A549 (cell line): ENCODE results near the gene POLD2. TPM values are rescaled to one million over a fixed set of nuclear protein-coding genes. Genes with fewer than 3 reads are reported as not detected.

Source experiments
- ATAC-seq, 2 experiments: fragments of 200-7000 bp in 1 of 2; fragments of >200 bp in 1 of 2; cut with Nextera tagmentation in 1 of 2; cut with Tn5 transposase in 1 of 2; 3 replicates each; pipeline versions ENCODE4 v1.8.0 to v1.9.1; 2018 to 2020; ENCODE audit warnings: mild to moderate bottlenecking in 1 of 2, moderate library complexity in 1 of 2
- CTCF ChIA-PET: fragments of 300-600 bp; sonication (Branson Sonifier 250); formaldehyde crosslinking; extraction: SDS; loops from one replicate; lab custom pipeline; 2021; ENCODE audit warnings: antibody characterized with exemption, inconsistent platforms; lab: Yijun Ruan, JAX
- POLR2A ChIA-PET: fragments of 350-600 bp; formaldehyde crosslinking; extraction: SDS; loops from one replicate; lab custom pipeline; 2021; ENCODE audit warnings: antibody characterized with exemption, inconsistent platforms; lab: Yijun Ruan, JAX
- DNase-seq, 2 experiments: peaks; one replicate each; pipeline versions ENCODE4 v3.0.0 to v3.0.0-alpha.2; 2011 to 2016; ENCODE audit warnings: low read depth in 1 of 2, low spot score in 1 of 2
- FAIRE-seq: peaks from 2 replicates; lab custom pipeline; 2011; peaks lifted over from hg19 to GRCh38; lab: Jason Lieb, UNC
- H3K27ac ChIP-seq, 2 experiments: fragments of >200 bp; sonication (Bioruptor Twin); formaldehyde crosslinking; 3 replicates each; pipeline ENCODE4 v1.5.1; 2016 to 2017
- H3K4me1 ChIP-seq: fragments of >200 bp; sonication (Bioruptor Twin); formaldehyde crosslinking; 3 replicates; pipeline ENCODE4 v1.6.1; 2016
- H3K4me2 ChIP-seq: fragments of >200 bp; sonication (Bioruptor Twin); formaldehyde crosslinking; 3 replicates; pipeline ENCODE4 v1.6.1; 2016
- H3K4me3 ChIP-seq: fragments of >200 bp; sonication (Bioruptor Twin); formaldehyde crosslinking; 3 replicates; pipeline ENCODE4 v1.5.1; 2016
- H3K9me3 ChIP-seq: fragments of >200 bp; sonication (Bioruptor Twin); formaldehyde crosslinking; 3 replicates; pipeline ENCODE4 v1.6.1; 2016
- BHLHE40 ChIP-seq: IDR thresholded peaks from 2 replicates; pipeline ENCODE4 v1.6.1; 2012; ENCODE audit warnings: low read depth, low read length, inconsistent platforms
- CEBPB ChIP-seq, 2 experiments: fragments of >200 bp in 1 of 2; sonication (Bioruptor Twin) in 1 of 2; formaldehyde crosslinking in 1 of 2; IDR thresholded peaks; 2 replicates each; pipeline ENCODE4 v1.6.1; 2012 to 2016
- CTCF ChIP-seq: fragments of >200 bp; sonication (Bioruptor Twin); formaldehyde crosslinking; IDR thresholded peaks from 3 replicates; pipeline ENCODE4 v1.5.1; 2016
- EHMT2 ChIP-seq: fragments of 200-600 bp; sonication (generic); IDR thresholded peaks from 2 replicates; pipeline ENCODE4 v1.6.1; 2016; ENCODE audit warnings: antibody characterized with exemption, low read depth, mild to moderate bottlenecking, moderate library complexity
- HMGXB4 ChIP-seq: fragments of 250-450 bp; sonication (Bioruptor Pico); IDR thresholded peaks from 2 replicates; pipeline ENCODE4 v1.5.0; 2021; ENCODE audit warnings: mild to moderate bottlenecking, moderate library complexity, borderline replicate concordance
- JUN ChIP-seq, 2 experiments: fragments of >200 bp; sonication (Bioruptor Twin); formaldehyde crosslinking; IDR thresholded peaks; 2 replicates in 1 of 2; 3 replicates in 1 of 2; pipeline ENCODE4 v1.6.1; 2016 to 2017
- JUNB ChIP-seq: fragments of >200 bp; sonication (Bioruptor Twin); formaldehyde crosslinking; IDR thresholded peaks from 2 replicates; pipeline ENCODE4 v1.6.1; 2016
- KDM1A ChIP-seq: fragments of 200-600 bp; sonication (generic); IDR thresholded peaks from 2 replicates; pipeline ENCODE4 v1.6.1; 2016; ENCODE audit warnings: low read depth, mild to moderate bottlenecking
- MAZ ChIP-seq: fragments of 150-350 bp; IDR thresholded peaks from 2 replicates; pipeline ENCODE4 v1.6.1; 2014; ENCODE audit warnings: antibody characterized with exemption, low read depth, low read length, borderline replicate concordance
- NFE2L2 ChIP-seq: fragments of 150-350 bp; conservative IDR thresholded peaks from 2 replicates; pipeline ENCODE4 v1.6.1; 2014; ENCODE audit warnings: low read length
- POLR2AphosphoS2 ChIP-seq: conservative IDR thresholded peaks from 2 replicates; pipeline ENCODE4 v1.6.1; 2012; ENCODE audit warnings: low read length, improper control_type of control experiment, inconsistent platforms
- TP53 ChIP-seq: fragments of 250-450 bp; sonication (Bioruptor Pico); IDR thresholded peaks from 2 replicates; pipeline ENCODE4 v1.5.0; 2021; ENCODE audit warnings: mild to moderate bottlenecking, moderate library complexity
- WGBS: methylation state at CpG from one replicate; pipeline ENCODE4 v1.1.6; 2017; ENCODE audit errors: missing lambda C conversion rate; 5-methylcytosine and 5-hydroxymethylcytosine counted together
- polyA plus RNA-seq, 4 experiments: library from polyadenylated mRNA; depleted of rRNA in 3 of 4; stranded (reverse); fragments of >200 nt; fragmentation: RNase III in 1 of 4; extraction: RNeasy Plus Mini Kit Qiagen cat#74134 plus additional on column Dnase treatment in 1 of 4; gene quantifications; 2 replicates in 3 of 4; 3 replicates in 1 of 4; pipeline ENCODE4 v1.2.3, GENCODE V29; 2011 to 2017
- TF ChIP-seq, protein P1 (sequence below): fragments of 250-450 bp; sonication (Bioruptor Pico); IDR thresholded peaks from 2 replicates; pipeline ENCODE4 v1.5.0; 2020; ENCODE audit warnings: low read depth, mild to moderate bottlenecking, moderate library complexity
- TF ChIP-seq, protein P2 (sequence below): fragments of >200 bp; sonication (Bioruptor Twin); formaldehyde crosslinking; IDR thresholded peaks from 2 replicates; pipeline ENCODE4 v1.6.1; 2016
- TF ChIP-seq, protein P3 (sequence below): IDR thresholded peaks from 2 replicates; pipeline ENCODE4 v1.6.1; 2012; ENCODE audit warnings: low read depth, borderline replicate concordance

POLD2 gene
- polyA plus RNA-seq, 2 of the 4 experiments (the other 2 are of a cell fraction): 126 to 138 TPM

DNA sequence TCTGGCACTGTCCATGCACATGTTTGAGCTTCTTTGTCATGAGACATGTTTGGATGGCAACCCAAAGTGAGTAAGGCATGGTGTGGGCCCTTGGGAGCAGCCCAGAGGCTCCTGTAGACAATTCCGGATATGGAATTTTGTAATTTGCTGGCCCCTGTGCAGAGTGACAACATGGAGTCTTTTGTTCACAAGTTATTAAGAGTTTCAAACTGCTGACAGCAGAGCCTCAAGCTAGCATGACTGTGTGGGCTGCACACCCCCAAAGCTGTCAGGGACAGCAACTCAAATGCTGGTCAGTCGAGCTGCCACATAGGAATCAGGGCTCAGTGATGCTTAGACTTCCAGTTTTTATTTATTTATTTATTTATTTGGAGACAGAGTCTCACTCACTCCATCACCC, 24.8 kb upstream of the POLD2 start:
- DNase-seq (no peak), ATAC-seq (no peak), FAIRE-seq (no peak)
- H3K4me3 ChIP-seq: no peak overlapping the region
- no peak overlapping the region for H3K4me2 ChIP-seq
- H3K9me3 ChIP-seq: no peaks in the 10 kb centered on the region
- ChIA-PET CTCF (interaction anchor here (0.7 to 3.7 kb wide), 6 partner anchors 11 to 96 kb away, joined by 3 to 14 read pairs (median 3); no protein-coding TSS in a partner anchor), POLR2A (no interaction called here)
- no peaks in the 10 kb centered on the region for H3K4me1 ChIP-seq
- no peak overlapping the region for H3K27ac ChIP-seq
- 52% methylated on average over 2 of the region's 2 CpGs for WGBS
- TF ChIP-seq KDM1A: no peak
- no peak for TF ChIP-seq BHLHE40
- TF ChIP-seq JUNB: no peak

- ChIA-PET CTCF (interaction anchor here (0.7 to 3.7 kb wide), 9 partner anchors 10 to 128 kb away, joined by 3 to 14 read pairs (median 3); no protein-coding TSS in a partner anchor), POLR2A (no interaction called here)
- FAIRE-seq: no peak
- no peak overlapping the region for H3K4me3 ChIP-seq
- ATAC-seq: no peak
- 85% methylated on average over 31 of the region's 33 CpGs for WGBS
- no peak overlapping the region for H3K27ac ChIP-seq
- no peaks in the 10 kb centered on the region for H3K4me1 ChIP-seq
- no peak for DNase-seq
- no peaks in the 10 kb centered on the region for H3K9me3 ChIP-seq
- no peak overlapping the region for H3K4me2 ChIP-seq
- no peak for TF ChIP-seq JUNB
- no peak for TF ChIP-seq HMGXB4 (CRISPR knock-in tag)
- no peak for TF ChIP-seq EHMT2
- TF ChIP-seq, protein P1, sequence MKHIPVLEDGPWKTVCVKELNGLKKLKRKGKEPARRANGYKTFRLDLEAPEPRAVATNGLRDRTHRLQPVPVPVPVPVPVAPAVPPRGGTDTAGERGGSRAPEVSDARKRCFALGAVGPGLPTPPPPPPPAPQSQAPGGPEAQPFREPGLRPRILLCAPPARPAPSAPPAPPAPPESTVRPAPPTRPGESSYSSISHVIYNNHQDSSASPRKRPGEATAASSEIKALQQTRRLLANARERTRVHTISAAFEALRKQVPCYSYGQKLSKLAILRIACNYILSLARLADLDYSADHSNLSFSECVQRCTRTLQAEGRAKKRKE (CRISPR knock-in tag): no peak
- TF ChIP-seq CEBPB (IDR thresholded peaks at IDR 0.05): no peak
- TF ChIP-seq CTCF: no peak
- no peak for TF ChIP-seq TP53 (CRISPR knock-in tag)
- no peak for TF ChIP-seq NFE2L2
- no peak for TF ChIP-seq KDM1A
- TF ChIP-seq MAZ: no peak
- TF ChIP-seq, protein P2, sequence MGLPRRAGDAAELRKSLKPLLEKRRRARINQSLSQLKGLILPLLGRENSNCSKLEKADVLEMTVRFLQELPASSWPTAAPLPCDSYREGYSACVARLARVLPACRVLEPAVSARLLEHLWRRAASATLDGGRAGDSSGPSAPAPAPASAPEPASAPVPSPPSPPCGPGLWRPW: no peak
- TF ChIP-seq, protein P3, sequence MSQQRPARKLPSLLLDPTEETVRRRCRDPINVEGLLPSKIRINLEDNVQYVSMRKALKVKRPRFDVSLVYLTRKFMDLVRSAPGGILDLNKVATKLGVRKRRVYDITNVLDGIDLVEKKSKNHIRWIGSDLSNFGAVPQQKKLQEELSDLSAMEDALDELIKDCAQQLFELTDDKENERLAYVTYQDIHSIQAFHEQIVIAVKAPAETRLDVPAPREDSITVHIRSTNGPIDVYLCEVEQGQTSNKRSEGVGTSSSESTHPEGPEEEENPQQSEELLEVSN: no peak
- TF ChIP-seq JUN (IDR thresholded peaks at IDR 0.05): no peak
- no peak for TF ChIP-seq POLR2AphosphoS2
- TF ChIP-seq, all 56 proteins: peak for 0
Observed at GRCh38 chr7:44147026-44147991, 24.0 kb upstream of the POLD2 start.
